CD4-positive, alpha-beta T cell (primary cell): Measurements from ENCODE around the gene SLC22A12. TPM values are rescaled to one million over a fixed set of nuclear protein-coding genes. Genes with fewer than 3 reads are reported as not detected.

ENCODE experiments used
- ATAC-seq: fragments of 200-7000 bp; cut with Tn5 transposase; one replicate; pipeline ENCODE4 v1.10.0; 2022; ENCODE audit warnings: mild to moderate bottlenecking; ENCODE audit not compliant: poor library complexity
- CTCF ChIA-PET: fragments of 350-600 bp; sonication (Branson Sonifier 250); formaldehyde crosslinking; loops from one replicate; lab custom pipeline; 2021; ENCODE audit warnings: antibody characterized with exemption, inconsistent platforms; lab: Charles Lee
- POLR2A ChIA-PET: fragments of 350-600 bp; sonication (Branson Sonifier 250); formaldehyde crosslinking; loops from one replicate; lab custom pipeline; 2021; ENCODE audit warnings: antibody characterized with exemption, inconsistent platforms; lab: Charles Lee
- DNase-seq, 14 experiments: peaks; one replicate each; pipeline ENCODE4 v3.0.0-alpha.2; 2013 to 2020; ENCODE audit warnings: mixed read lengths in 2 of 14
- H3K27ac ChIP-seq, 2 donors: one replicate each; pipeline versions ENCODE4 v1.5.1 to v1.7.0; 2013; ENCODE audit warnings: low read length in 2 of 2, low read depth in 1 of 2, mild to moderate bottlenecking in 1 of 2
- H3K27me3 ChIP-seq, 2 experiments: 1 replicate in 1 of 2; 2 replicates in 1 of 2; pipeline versions ENCODE4 v1.6.1 to v1.7.0; 2013; ENCODE audit warnings: low read length in 2 of 2, control low read depth in 1 of 2, mild to moderate bottlenecking in 1 of 2, moderate library complexity in 1 of 2; ENCODE audit not compliant: insufficient read depth in 2 of 2, control insufficient read depth in 1 of 2
- H3K36me3 ChIP-seq: one replicate; pipeline ENCODE4 v1.6.1; 2013; ENCODE audit warnings: low read length, control low read depth; ENCODE audit not compliant: insufficient read depth
- H3K4me1 ChIP-seq: one replicate; pipeline ENCODE4 v1.6.1; 2013; ENCODE audit warnings: low read length, control low read depth; ENCODE audit not compliant: insufficient read depth
- H3K4me3 ChIP-seq: one replicate; pipeline ENCODE4 v1.5.1; 2013; ENCODE audit warnings: mild to moderate bottlenecking, low read length, moderate library complexity
- H3K9me3 ChIP-seq, 2 experiments: 1 replicate in 1 of 2; 2 replicates in 1 of 2; pipeline versions ENCODE4 v1.6.1 to v1.7.0; 2013; ENCODE audit warnings: low read length in 2 of 2, mild to moderate bottlenecking in 2 of 2, control low read depth in 1 of 2, moderate library complexity in 1 of 2; ENCODE audit not compliant: control insufficient read depth in 1 of 2, insufficient read depth in 1 of 2
- H3K27ac Mint-ChIP-seq: one replicate; pipeline ENCODE4 v1.8.0; 2020; ENCODE audit warnings: mixed read lengths
- H3K27me3 Mint-ChIP-seq: one replicate; pipeline ENCODE4 v1.8.0; 2021; ENCODE audit warnings: mixed read lengths
- H3K36me3 Mint-ChIP-seq: one replicate; pipeline ENCODE4 v1.8.0; 2021; ENCODE audit warnings: low read depth, mixed read lengths
- H3K4me1 Mint-ChIP-seq: one replicate; pipeline ENCODE4 v1.8.0; 2021; ENCODE audit warnings: low read depth, mixed read lengths
- H3K4me3 Mint-ChIP-seq: one replicate; pipeline ENCODE4 v1.8.0; 2020; ENCODE audit warnings: mild to moderate bottlenecking, mixed read lengths
- H3K9me3 Mint-ChIP-seq: one replicate; pipeline ENCODE4 v1.8.0; 2020; ENCODE audit warnings: mixed read lengths
- CTCF ChIP-seq: fragments of 200-600 bp; IDR thresholded peaks from one replicate; pipeline ENCODE4 v1.8.0; 2022; ENCODE audit warnings: antibody characterized with exemption, mild to moderate bottlenecking
- intact Hi-C, 2 experiments: fragments of 100-400 bp; cut with DNase I in 1 of 2; cut with micrococcal nuclease in 1 of 2; formaldehyde crosslinking; loops; one replicate each; pipeline versions ENCODE4 v1.15.1 to v1.9.0; 2023 to 2025; cut with DNase I, micrococcal nuclease
- total RNA-seq, 174 experiments: library from RNA in 2 of 174; stranded (reverse) in 2 of 174; gene quantifications; one replicate each; pipeline ENCODE4 v1.2.3 and lab custom pipeline; 2021 to 2026

SLC22A12 gene
- total RNA-seq, 2 experiments from 2014 or later: not detected

- no peak overlapping the region for H3K4me3 Mint-ChIP-seq
- H3K4me1 Mint-ChIP-seq: peaks cover 6% of the 10 kb centered on the region
- H3K27me3 ChIP-seq: no peaks in the 10 kb centered on the region
- H3K4me3 ChIP-seq: no peak overlapping the region
- no peaks in the 10 kb centered on the region for H3K4me1 ChIP-seq
- no peak overlapping the region for H3K27ac ChIP-seq
- H3K9me3 ChIP-seq: peaks cover 0 to 4% of the 10 kb centered on the region in 2 experiments
- no peaks in the 10 kb centered on the region for H3K36me3 Mint-ChIP-seq
- H3K9me3 Mint-ChIP-seq: no peaks in the 10 kb centered on the region
- TF ChIP-seq CTCF: no peak
- H3K27me3 Mint-ChIP-seq: peaks cover 7% of the 10 kb centered on the region
- intact Hi-C loops: no loop called here
- no peak for ATAC-seq
- ChIA-PET CTCF (no interaction called here), POLR2A (no interaction called here)
- DNase-seq: no peak
- no peaks in the 10 kb centered on the region for H3K36me3 ChIP-seq
- H3K27ac Mint-ChIP-seq: no peak overlapping the region
Observed at GRCh38 chr11:64569300-64569970, 21.6 kb upstream of the SLC22A12 start.

- Mint-ChIP-seq H3K4me3 (no peak overlapping the region), H3K36me3 (no peaks in the 10 kb centered on the region), H3K27ac (no peak overlapping the region), H3K9me3 (no peaks in the 10 kb centered on the region), H3K4me1 (peaks cover 6% of the 10 kb centered on the region), H3K27me3 (peaks cover 7% of the 10 kb centered on the region)
- no peak for TF ChIP-seq CTCF
- ChIA-PET POLR2A (no interaction called here), CTCF (no interaction called here)
- Histone ChIP-seq H3K27me3 (no peaks in the 10 kb centered on the region), H3K4me3 (no peak overlapping the region), H3K4me1 (no peaks in the 10 kb centered on the region), H3K27ac (no peak overlapping the region), H3K36me3 (no peaks in the 10 kb centered on the region), H3K9me3 (peaks cover 0 to 4% of the 10 kb centered on the region in 2 experiments)
- DNase-seq: no peak
- no peak for ATAC-seq
- intact Hi-C loops: no loop called here
Observed at GRCh38 chr11:64570341-64570740, 20.7 kb upstream of the SLC22A12 start.

DNA sequence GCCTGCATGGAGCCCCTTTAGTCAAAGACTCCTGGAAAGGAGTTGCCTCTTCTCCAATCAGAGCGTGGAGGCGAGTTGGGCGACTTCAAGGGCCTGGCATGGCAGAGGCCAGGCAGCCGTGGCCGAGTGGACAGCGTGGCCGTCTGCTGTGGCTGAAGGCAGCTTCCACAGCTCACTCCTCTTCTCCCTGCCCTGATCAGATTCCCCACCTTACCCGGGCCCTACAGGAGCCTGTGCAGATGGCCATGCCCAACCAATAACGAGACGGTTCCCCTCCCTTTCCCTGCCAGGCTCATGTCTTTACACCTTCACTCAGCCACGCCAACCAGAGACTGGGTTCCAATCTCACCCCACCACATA lies 20.0 kb upstream of the SLC22A12 start:
- Mint-ChIP-seq H3K27me3 (peaks cover 7% of the 10 kb centered on the region), H3K9me3 (no peaks in the 10 kb centered on the region), H3K27ac (no peak overlapping the region), H3K36me3 (no peaks in the 10 kb centered on the region), H3K4me3 (no peak overlapping the region), H3K4me1 (peaks cover 6% of the 10 kb centered on the region)
- ChIA-PET CTCF (no interaction called here), POLR2A (no interaction called here)
- H3K4me1 ChIP-seq: no peaks in the 10 kb centered on the region
- H3K27ac ChIP-seq: no peak overlapping the region
- DNase-seq (no peak), ATAC-seq (no peak)
- H3K36me3 ChIP-seq: no peaks in the 10 kb centered on the region
- H3K27me3 ChIP-seq: no peaks in the 10 kb centered on the region
- H3K9me3 ChIP-seq: peaks cover 0 to 4% of the 10 kb centered on the region in 2 experiments
- intact Hi-C loops: no loop called here
- TF ChIP-seq CTCF: no peak
- H3K4me3 ChIP-seq: no peak overlapping the region
